IPS-18c (cell line): ENCODE results near the gene PRM3.
"Not testable (repeated sequence)": the region's sequence is repeated elsewhere in the genome, so short reads cannot be mapped to it uniquely, and the experiment has no call there.

Experiments
- H3K4me3 ChIP-seq: 2 replicates; pipeline ENCODE4 v1.7.0; 2013; ENCODE audit warnings: low read depth, mild to moderate bottlenecking, low read length, moderate library complexity; ENCODE audit not compliant: insufficient read depth
- H3K9me3 ChIP-seq: one replicate; pipeline ENCODE4 v1.6.1; 2013; ENCODE audit warnings: mild to moderate bottlenecking, low read length, moderate library complexity; ENCODE audit not compliant: control insufficient read depth, insufficient read depth

Gene PRM3

GRCh38 chr16:11292076-11292748 is 18.8 kb upstream of the PRM3 start:
- no peak overlapping the region for H3K4me3 ChIP-seq

GRCh38 chr16:11291091-11291703 is 17.8 kb upstream of the PRM3 start:
- Histone ChIP-seq H3K4me3 (no peak overlapping the region), H3K9me3 (no peaks in the 10 kb centered on the region)

More at GRCh38 chr16:11292076-11292748, 18.8 kb upstream of the PRM3 start:
- no peaks in the 10 kb centered on the region for H3K9me3 ChIP-seq

GRCh38 chr16:11290102-11290893 is 16.9 kb upstream of the PRM3 start:
- no peaks in the 10 kb centered on the region for H3K9me3 ChIP-seq
- no peak overlapping the region for H3K4me3 ChIP-seq

GRCh38 chr16:11289696-11290095 is 16.3 kb upstream of the PRM3 start:
- H3K9me3 ChIP-seq, H3K4me3 ChIP-seq: not testable (repeated sequence)

GRCh38 chr16:11289202-11289601 is 15.8 kb upstream of the PRM3 start:
- H3K9me3 ChIP-seq = no peaks in the 10 kb centered on the region
- no peak overlapping the region for H3K4me3 ChIP-seq

GRCh38 chr16:11285842-11286241 is 12.4 kb upstream of the PRM3 start:
- Histone ChIP-seq H3K9me3 (no peaks in the 10 kb centered on the region), H3K4me3 (no peak overlapping the region)

- H3K4me3 ChIP-seq = no peak overlapping the region
These were observed 10.4 kb upstream of the PRM3 start for GRCh38 chr16:11283820-11284248.

GRCh38 chr16:11280616-11281522 is 7.4 kb upstream of the PRM3 start, which contains the start of gene PRM1:
Gene PRM1 (minus strand): TSS chr16:11281330. CDS start chr16:11281238, 92 bp downstream.
- H3K4me3 ChIP-seq = no peak within 1 kb of the TSS
- H3K9me3 ChIP-seq = no peaks in the 10 kb centered on the region

More at GRCh38 chr16:11283820-11284248, 10.4 kb upstream of the PRM3 start:
- H3K9me3 ChIP-seq = no peaks in the 10 kb centered on the region

GRCh38 chr16:11278681-11279628 is 5.5 kb upstream of the PRM3 start:
- H3K9me3 ChIP-seq = peaks cover 2% of the 10 kb centered on the region

GRCh38 chr16:11277607-11278337 is 4.3 kb upstream of the PRM3 start:
- H3K4me3 ChIP-seq = no peak overlapping the region

More at GRCh38 chr16:11278681-11279628, 5.5 kb upstream of the PRM3 start:
- H3K4me3 ChIP-seq = no peak overlapping the region

GRCh38 chr16:11276896-11277593 is 3.6 kb upstream of the PRM3 start:
- H3K9me3 ChIP-seq = peaks cover 2% of the 10 kb centered on the region
- H3K4me3 ChIP-seq = no peak overlapping the region

More at GRCh38 chr16:11277607-11278337, 4.3 kb upstream of the PRM3 start:
- H3K9me3 ChIP-seq = peaks cover 2% of the 10 kb centered on the region

- Histone ChIP-seq H3K9me3 (peaks cover 2% of the 10 kb centered on the region), H3K4me3 (no peak within 1 kb of the TSS)
These were observed 2.9 kb upstream of the PRM3 start, which contains the start of gene PRM2 for GRCh38 chr16:11276143-11276895. Gene PRM2 (minus strand): TSS chr16:11276480. CDS start chr16:11276370, 110 bp downstream.

GRCh38 chr16:11274964-11275363 is 1.5 kb upstream of the PRM3 start:
- H3K9me3 ChIP-seq = peaks cover 2% of the 10 kb centered on the region
- no peak overlapping the region for H3K4me3 ChIP-seq

- no peak overlapping the region for H3K4me3 ChIP-seq
- H3K9me3 ChIP-seq = peaks cover 2% of the 10 kb centered on the region
These were observed 394 bp upstream of the PRM3 start for GRCh38 chr16:11273721-11274324.
